Nucleus accumbens (tissue), 56 donors: ENCODE measurements around the gene RNF180.

Source experiments
- DNase-seq, 56 donors: peaks; one replicate each; lab custom pipeline; 2025; lab: John Stamatoyannopoulos, UW

Gene RNF180

DNA sequence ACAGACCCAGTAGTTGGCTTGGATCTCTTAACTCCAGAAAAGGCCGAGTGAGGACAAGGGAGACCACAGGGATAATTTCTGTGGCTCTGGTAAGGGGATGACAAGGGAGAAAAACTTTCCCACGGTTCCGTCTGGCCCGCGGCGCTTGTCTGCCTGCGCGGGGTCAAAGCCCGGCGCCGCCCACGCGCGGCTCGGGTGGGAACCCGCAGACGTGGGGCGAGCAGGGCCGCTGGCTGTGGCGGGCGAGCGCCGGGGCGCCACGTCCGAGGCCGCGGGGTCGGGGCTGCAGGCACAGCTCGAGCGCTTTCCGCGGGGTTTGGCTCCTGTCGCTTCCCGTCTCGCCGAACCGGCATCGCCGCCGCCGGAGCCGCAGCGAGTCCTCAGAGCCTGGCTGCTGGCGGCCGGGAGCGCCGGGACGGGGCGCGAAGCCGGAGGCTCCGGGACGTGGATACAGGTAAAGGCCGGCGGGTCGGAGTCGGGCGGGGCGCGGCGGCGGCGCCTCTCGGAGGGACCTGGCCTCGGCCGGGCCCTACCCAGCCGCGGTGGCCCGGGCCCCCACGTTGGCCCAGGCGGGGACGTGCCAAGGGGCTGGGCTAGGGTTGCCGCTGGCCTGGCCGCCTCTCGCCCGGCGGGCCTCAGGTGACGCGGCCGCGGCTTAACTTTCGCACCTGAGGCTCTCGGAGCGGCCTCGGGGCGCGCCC is at the start of gene RNF180:
RNF180 (plus strand) TSS at position 344 of the 701 bp plus-strand sequence. CDS start 34,965 bp downstream, outside the sequence.
- DNase-seq, result peak in 43 of 56 donors; percentile 8 to 68 (median 46)

DNA sequence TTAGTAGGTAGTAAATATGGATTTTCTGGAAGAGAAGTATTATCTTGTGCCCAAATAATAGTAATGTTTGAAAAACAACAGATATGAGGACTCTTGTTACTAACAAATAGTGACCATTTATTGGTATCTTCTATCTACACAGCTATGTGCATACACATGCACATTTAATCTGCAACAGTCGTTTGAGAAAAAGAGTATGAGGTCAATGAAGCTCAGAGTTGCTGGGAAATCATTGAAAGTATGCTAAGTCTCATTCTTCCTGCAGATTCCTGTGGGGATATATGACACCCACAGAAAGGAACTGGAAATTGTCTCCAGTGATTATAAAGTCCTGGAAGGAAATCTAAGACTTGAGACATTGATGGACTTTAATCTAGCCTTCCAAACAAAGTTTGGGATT is 40.1 kb upstream of the RNF180 start:
- DNase-seq, result no peak

DNA sequence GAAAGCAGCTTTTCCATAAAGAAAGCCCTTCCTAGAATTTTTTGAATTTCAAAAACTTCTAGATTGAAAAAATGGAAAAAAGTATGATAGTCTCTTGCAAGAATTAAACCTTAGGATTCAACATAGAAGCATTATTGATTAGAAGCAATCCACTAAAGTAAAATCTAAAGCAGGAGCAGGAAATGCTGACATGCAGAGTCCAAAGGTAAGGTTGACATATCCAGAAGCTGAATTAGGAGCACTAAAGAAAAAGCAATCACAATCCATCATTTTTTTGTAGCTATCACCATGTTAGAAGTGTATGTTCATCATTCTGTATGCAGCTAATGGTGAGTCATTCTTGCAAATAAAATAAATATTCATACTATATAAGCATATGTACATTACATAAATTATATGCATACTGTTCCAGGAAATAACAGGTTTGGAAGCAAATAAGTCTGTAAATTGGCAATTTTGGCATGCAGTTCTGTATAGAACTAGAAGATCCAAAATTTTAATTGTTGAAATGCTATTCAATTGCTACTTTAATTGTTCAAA is 39.4 kb upstream of the RNF180 start:
- DNase-seq, result no peak

DNA sequence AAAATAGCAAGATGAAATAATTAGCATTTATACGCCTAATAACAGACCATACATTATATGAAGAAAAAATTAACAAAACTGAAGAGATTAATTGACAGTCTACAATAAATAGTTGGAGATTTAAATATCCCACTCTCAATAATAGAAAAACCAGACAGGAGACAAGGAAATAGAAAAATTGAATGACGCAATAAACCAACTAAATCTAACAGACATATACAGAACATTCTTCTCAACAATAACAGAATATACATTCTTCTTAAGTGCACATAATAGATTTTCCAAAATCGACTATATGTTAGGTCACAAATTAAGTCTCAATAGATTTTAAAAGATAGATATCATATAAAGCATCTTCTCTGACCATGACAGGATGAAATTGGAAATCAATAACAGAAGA is 25.6 kb upstream of the RNF180 start:
- DNase-seq, result no peak

- DNase-seq, result no peak
These were observed 21.0 kb upstream of the RNF180 start for GRCh38 chr5:64144425-64145215.

DNA sequence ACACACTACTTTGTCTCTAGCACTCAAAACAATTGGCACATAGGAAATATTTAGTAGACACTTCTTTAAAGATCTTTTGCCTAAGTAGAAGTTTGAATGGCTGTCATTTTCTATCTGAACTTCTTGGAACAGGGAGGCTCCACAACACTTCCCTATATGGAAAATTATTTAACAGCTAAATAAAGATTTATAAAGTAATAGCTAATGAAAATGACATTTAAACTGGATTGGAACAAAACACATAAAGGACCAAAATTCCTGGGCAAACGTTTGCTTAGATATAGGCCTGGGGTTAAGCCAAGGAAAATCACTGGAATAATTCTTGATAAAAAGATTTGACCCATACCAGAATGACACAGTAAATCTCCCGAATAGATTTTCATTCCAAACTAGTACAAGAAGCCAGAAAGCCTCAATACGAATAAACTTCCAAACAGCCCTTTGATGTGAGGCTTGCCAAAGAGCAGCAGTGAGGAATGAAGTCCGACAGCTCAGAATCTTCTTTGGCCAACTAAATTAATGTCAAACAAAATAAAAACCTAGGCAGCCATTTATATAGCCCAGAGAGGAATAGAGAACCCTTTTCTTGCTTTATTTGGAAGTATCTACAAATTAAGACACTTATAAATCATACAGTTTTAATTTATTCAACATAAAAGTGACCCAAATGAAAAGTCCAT is 20.3 kb upstream of the RNF180 start:
- no peak for DNase-seq

DNA sequence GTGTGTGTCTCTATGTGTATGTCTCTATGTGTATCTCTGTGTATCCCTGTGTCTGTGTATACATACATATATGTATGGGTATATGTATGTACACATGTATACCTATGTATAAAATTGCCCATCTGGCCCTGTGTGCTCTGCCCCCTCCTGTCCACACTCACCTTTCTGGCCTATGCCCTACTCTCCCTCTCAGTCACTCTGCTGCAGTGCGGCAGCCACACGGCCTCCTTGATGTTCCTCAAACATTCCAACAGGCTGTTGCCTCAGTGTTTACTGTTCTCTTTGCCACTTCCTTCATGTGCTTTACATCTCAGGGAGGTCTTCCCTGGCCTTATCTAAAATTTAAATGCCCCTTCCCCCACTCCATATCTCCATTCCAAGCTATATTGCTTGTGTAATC is 18.3 kb upstream of the RNF180 start:
- no peak for DNase-seq

DNA sequence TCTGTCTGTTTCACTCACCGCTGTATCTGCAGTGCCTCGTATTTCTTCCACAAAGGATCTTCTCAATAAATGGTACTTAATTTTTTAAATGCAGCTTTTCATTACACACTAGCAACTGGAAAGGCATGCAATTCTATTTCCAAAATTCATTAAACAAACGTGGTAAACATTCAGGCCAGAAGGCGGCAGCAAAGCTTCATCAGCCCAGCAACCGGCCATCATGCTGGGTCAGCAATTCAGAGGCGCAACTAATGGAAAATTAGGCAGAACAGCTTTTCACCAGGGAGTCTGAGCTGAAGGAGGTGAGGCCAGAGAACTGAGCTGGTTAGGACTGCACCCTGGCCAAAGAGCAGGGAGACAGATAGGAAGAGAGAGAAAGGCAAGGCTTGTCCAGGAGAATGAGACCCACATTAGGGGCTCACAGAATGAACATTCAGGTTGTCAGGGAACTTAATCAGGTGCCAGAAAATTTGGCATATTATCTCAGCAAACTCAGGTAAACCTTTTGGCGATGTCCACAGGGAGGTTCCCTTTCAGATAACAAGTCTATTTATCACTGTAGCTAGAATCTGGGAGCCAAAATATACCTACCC is 17.7 kb upstream of the RNF180 start:
- peak in 40 of 56 donors; percentile 1 to 71 (median 18) for DNase-seq

GRCh38 chr5:64149268-64149667 is 16.4 kb upstream of the RNF180 start:
- no peak for DNase-seq

- no peak for DNase-seq
These were observed 15.7 kb upstream of the RNF180 start for GRCh38 chr5:64149857-64150521.

DNA sequence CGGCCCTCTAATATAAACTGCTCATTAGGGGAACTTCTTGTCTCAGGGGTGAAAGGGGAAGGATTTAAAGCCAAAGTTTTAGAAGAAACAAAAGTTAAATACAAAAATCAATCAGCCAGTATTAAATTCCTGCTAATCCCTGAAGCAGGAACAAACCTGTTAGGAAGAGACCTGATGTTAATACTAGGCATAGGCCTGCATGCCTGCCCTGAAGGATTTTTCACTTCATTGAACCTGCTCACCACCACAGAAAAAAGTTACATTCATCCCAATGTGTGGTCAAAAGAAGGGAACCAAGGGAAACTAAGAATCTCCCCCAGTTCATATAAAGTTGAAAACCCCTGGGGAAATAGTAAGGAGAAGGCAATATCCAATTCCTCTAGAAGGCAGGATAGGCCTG is 9.4 kb upstream of the RNF180 start:
- DNase-seq, result no peak

- DNase-seq, result no peak
These were observed 6.8 kb upstream of the RNF180 start for GRCh38 chr5:64158827-64159226.

DNA sequence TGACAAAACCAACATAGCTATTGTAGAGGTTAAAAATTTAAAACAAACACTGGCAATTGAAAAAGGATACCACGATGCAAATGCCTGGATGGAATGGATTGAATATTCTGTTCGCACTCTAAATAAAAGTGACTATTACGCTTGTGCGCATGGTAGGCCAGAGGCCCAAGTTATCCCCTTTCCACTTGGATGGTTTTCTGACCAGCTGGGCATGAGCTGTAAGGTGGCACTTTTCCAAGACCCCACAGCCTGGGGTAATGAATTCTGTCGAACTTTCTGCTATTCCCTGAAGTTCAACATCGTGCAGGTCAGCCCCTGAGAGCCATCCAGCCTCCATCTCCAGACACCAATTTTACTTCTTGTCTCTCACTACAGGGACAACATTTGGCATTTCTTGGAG is 5.4 kb upstream of the RNF180 start:
- no peak for DNase-seq

DNA sequence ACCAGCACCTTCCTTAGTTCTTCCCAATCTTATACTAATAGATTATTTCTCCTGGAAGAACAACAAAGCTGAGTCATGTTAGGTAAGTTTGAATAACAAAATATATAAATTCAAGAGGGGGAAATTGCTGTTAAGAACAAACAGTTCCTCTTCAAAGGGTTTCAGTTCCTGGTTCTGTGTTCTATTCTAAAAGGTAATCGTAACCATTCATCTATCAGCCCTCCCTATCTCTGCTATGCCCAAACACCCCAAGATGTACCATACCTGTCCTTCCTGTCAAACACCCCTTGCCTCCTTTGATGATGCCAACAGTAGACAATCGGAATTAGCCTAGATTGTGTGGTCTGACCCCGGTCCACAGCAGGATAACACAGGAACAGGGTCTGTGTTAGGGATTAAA is 4.2 kb upstream of the RNF180 start:
- no peak for DNase-seq

- DNase-seq, result no peak
These were observed 2.5 kb upstream of the RNF180 start for GRCh38 chr5:64163135-64163534.

DNA sequence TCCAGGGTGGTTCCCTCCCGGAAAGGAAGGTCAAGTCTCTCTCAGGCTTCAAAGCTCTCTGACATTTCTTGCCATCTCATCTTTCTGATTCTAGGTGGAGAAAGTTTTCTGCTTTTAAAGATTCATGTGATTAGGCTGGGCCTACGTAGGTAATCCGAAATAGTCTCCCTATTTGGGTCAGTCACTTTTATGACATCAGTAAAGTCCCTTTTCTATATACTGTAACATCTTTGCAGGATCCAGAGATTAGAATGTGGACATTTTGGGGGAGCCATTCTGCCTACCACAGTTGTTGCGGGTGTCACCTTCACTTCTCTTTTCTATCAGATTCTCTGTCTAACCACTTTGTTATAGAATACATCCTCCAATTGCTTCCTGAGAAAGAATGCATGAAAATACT is 1.9 kb upstream of the RNF180 start:
- no peak for DNase-seq

- DNase-seq, result no peak
These were observed 1.5 kb upstream of the RNF180 start for GRCh38 chr5:64164166-64164565.

- DNase-seq, result peak in 1 of 56 donors; percentile 30
These were observed 513 bp upstream of the RNF180 start for GRCh38 chr5:64165160-64165499.

- DNase-seq, result peak in 24 of 56 donors; percentile 22 to 61 (median 38)
These were observed 737 bp downstream of the RNF180 start for GRCh38 chr5:64166201-64166959.

GRCh38 chr5:64176301-64176700 is 10.7 kb downstream of the RNF180 start:
- DNase-seq, result no peak
